Activated CD8-positive, alpha-beta memory T cell treated with anti-CD3 and anti-CD28 coated beads, Interleukin-2, amount 50 U/mL, for 24 hours (primary cell): ENCODE data around the gene NEO1.
A peak's percentile ranks its signal among the peaks of the same experiment; 100 is the strongest.

Source experiments
- DNase-seq: peaks from one replicate; pipeline ENCODE4 v3.0.0-alpha.2; 2020; ENCODE audit errors: extremely low read depth

NEO1 gene, protein sequence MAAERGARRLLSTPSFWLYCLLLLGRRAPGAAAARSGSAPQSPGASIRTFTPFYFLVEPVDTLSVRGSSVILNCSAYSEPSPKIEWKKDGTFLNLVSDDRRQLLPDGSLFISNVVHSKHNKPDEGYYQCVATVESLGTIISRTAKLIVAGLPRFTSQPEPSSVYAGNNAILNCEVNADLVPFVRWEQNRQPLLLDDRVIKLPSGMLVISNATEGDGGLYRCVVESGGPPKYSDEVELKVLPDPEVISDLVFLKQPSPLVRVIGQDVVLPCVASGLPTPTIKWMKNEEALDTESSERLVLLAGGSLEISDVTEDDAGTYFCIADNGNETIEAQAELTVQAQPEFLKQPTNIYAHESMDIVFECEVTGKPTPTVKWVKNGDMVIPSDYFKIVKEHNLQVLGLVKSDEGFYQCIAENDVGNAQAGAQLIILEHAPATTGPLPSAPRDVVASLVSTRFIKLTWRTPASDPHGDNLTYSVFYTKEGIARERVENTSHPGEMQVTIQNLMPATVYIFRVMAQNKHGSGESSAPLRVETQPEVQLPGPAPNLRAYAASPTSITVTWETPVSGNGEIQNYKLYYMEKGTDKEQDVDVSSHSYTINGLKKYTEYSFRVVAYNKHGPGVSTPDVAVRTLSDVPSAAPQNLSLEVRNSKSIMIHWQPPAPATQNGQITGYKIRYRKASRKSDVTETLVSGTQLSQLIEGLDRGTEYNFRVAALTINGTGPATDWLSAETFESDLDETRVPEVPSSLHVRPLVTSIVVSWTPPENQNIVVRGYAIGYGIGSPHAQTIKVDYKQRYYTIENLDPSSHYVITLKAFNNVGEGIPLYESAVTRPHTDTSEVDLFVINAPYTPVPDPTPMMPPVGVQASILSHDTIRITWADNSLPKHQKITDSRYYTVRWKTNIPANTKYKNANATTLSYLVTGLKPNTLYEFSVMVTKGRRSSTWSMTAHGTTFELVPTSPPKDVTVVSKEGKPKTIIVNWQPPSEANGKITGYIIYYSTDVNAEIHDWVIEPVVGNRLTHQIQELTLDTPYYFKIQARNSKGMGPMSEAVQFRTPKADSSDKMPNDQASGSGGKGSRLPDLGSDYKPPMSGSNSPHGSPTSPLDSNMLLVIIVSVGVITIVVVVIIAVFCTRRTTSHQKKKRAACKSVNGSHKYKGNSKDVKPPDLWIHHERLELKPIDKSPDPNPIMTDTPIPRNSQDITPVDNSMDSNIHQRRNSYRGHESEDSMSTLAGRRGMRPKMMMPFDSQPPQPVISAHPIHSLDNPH (N-terminal part only)

GRCh38 chr15:73051807-73052652 is at the start of gene NEO1:
TSS of gene NEO1 (plus strand) at chr15:73052463. CDS start at chr15:73052676, 213 bp downstream.
- DNase-seq, result peak; percentile 23

DNA sequence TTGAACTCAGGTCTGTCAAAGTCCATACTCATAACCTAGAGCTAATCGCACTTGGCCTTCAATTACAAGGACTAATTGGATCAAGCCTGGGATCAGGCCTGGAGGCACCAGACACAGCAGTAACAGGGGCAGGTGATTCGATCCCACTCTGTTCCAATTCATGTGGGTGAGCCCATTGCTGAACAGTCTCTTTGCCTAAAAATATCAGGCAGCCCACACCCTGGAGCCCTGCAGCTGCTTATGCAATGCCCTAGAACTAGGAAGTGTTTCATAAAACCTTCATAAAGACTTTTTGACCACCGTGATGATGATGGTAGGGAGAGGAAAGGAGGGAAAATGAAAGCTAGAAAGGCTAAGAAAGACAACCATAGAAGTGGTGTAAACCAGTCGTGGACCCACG is 47.8 kb upstream of the NEO1 start:
- no peak for DNase-seq

- DNase-seq, result no peak
These were observed 47.2 kb upstream of the NEO1 start for GRCh38 chr15:73005032-73005431.

- no peak for DNase-seq
These were observed 46.8 kb upstream of the NEO1 start for GRCh38 chr15:73005446-73005845.

- DNase-seq, result no peak
These were observed 45.7 kb upstream of the NEO1 start for GRCh38 chr15:73006523-73006922.

DNA sequence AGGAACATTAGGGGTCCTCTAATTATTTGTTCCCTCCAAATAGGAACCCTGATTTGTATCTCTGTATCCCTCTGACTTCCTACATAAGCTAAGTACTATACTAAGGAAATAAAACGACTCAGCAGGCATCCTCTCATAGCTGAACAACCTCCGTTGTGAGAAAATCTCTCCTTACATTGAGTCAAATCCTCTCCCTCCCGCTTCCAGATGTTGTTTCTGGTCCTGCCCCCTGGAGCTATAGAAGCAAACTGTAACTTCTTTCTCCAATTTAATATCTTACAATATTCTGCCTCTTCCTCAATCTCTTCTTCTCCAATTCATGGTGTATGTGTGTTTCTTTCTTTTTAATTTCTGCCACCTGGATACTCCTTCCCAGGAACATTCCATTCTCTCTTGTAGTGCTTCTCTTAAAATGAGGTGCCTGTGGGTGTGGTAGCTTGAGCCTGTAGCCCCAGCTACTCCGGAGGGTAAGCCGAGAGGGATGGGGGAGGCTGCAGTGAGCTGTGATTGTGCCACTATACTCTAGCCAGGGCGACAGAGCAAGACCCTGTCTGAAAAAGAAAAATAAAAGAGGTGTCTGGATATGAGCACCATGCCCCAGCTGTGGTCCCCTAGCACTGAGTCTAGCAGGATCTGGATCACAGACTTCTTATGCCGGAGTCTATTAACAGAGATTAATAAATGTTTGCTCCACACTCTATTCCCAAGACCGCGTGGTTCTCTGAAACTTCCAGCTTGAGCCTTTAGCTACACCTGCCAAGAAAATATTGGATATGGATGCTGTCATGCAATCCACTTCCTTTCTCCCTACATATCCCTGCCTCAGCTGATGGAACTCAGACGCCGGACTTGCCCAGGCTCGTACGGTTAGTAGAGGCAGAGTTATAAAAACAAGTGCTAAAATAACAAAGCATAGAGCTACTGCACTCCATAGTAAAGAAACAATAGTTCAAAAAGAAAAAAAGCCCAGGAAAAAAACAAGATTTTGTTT is 42.9 kb upstream of the NEO1 start:
- no peak for DNase-seq

DNA sequence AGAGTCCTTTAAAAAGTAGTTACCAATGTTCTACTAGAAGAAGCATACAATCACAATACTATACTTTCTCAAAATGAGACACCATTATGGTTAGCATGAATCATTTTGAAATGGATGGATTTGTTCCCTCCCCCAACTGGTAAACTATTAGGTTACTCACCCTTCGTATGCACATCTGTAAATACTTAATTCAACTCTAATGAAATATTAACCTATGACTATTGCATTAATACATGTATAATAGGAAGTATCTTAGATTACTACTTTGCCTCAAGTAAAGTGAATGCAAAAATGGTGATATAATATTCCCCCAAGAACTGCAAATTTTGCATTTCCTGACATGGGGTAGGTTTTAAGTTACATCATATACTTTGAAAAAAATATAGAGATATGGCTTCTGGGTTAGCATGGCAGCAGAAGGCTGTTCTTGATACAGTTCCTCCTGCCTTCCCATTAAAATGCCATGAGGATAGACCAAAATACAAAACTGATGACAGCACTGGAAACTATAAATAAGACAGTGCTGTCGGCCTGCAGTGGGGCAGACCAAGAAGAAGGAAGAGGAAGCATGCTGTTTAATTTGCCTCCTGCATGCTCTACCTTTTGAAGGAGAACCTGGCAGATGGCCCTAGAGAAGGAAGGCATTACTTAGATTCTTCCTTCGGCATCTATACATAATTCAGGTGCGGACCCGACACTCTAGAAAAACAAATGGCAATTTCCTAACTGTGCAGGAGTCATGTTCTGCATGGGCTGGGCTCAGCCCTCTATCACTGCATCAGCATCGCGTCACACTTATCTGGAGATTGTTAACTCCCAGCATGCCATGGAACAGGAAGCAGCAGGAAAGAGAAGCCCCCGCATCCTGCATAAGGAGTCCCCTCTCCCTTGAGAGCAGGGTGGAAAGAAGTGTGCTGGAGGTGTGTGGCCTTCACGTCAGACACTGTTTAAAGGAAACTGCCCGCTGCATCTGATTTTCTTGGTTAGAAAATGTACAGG is 41.8 kb upstream of the NEO1 start:
- DNase-seq, result no peak

GRCh38 chr15:73014904-73015303 is 37.4 kb upstream of the NEO1 start:
- no peak for DNase-seq

DNA sequence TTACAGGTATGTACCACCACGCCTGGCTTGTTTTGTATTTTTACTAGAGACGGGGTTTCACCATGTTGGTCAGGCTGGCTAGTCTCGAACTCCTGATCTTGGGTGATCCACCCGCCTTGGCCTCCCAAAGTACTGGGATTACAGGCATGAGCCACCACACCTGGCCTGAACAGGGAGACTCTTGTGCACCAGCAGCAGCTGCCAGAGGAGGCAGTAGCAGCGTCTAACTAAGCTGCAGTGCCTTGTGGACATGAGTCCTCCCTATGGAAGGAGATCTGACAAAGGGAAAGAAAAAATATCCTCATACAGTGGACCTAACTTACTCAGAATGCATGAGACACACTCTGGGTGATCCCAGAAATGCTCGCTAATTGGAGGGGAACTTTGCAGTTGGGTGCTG is 36.8 kb upstream of the NEO1 start:
- DNase-seq, result no peak

DNA sequence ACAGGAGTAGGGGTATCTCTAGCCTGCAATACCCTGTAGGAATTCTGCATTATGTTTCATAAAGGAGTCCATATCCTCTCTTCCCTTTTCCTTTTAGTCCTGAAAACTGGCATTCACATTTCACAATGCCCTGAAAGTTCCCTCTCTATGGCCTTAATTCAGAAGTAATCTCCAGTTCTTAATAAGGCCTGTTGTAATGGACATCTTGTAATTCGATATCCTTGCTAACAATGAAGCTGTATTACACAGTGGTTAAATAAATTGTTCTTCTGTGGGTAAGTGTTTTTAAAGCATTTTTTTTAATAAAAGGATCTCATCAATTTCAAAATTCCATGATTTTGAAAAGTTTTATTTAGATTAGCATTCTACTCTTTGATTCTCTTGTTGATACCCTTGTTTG is 34.3 kb upstream of the NEO1 start:
- no peak for DNase-seq

GRCh38 chr15:73019154-73019553 is 33.1 kb upstream of the NEO1 start:
- DNase-seq, result no peak

DNA sequence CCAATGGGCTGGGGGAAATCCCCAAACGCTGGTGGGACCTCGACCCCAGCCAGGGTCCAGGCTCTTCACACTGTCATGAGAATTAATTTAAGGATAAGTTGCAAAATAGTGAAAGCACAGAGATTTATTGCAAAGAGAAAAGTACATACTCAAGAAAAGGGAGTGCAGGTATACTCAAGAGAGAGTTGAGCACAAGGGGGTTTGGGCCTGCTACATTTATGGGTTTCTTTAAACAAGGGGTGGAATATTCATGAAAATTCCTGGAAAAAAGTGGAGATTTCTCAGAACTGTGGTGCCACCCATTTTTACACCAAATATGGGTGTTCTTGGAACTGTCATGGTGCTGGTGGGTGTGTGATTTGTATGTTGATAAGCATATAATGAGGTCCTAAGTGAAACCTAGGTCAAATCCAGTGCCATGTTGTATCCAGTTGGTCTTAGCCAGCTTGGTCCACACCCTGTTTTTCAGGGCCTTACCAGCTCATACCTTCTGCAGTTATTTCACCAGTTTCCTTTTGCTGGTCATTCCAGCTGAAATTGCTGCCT is 32.6 kb upstream of the NEO1 start:
- no peak for DNase-seq

DNA sequence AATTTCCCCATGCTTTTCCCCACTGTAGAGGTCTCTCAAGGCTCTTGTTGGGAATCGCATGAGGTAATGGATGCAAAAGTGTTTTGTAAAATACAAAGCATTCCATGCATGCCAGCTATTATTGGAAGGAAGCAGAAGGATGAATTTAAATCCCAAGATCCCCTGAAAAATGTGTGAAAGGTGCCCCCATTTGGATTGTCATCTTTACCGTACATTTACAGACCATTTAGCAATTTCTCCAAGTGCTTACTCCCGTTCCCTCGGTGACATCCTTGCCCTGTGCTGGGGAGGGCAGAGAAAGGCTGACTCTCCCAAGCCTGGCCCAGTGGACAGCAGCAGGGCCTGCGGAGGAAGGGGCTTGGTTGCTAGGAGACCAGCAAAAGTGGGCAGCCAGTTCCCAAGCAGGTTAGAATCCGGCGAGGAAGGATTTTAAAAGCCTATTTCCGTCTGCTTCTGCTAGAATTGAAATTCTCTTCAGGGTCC is 31.1 kb upstream of the NEO1 start:
- no peak for DNase-seq

- DNase-seq, result no peak
These were observed 30.1 kb upstream of the NEO1 start for GRCh38 chr15:73022161-73022560.

DNA sequence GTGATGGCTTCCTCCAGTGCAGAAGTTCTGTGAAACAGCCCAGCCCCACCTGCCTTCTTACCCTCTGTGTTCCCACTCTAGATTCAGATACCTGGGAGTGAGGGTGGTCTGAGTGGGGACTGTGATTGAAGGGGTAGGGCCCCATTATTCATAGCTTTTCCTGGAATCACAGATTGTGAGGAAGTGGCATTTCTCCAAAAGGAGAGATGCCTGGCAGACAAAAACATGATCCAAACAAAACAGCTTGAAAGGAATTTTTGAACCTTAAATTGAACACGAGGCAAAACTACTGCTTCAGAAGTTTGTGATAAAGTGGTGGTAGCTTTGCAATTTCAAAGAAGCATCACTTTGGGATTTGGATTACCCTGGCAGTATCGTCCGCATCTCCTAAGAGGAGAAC is 29.2 kb upstream of the NEO1 start:
- no peak for DNase-seq

- DNase-seq, result no peak
These were observed 28.1 kb upstream of the NEO1 start for GRCh38 chr15:73024168-73024567.

DNA sequence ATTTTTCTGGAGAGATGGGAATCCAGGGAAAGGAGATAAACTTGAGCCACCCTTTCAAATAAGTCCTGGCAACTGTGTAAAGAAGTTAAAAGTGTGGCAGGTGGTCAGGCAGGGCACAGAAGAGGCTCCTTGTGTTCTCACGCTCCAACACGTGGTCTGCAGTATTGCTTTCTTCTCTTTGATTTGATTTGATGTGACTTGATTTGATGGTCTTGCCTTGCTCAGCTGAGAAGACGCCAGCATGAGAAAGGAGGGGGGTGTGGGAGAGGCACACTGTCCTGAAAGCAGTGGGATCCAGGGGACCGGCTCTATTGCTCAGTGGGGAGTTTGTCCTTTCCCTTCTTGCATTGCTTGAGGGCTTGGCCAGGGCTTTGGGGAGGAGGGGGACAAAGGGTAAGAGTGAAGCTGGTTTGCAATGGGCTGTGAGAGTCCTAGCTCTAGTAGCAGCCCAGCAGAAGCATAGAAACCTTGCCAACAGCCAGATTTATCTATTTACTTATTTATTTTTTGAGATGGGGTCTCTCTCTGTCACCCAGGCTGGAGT is 25.7 kb upstream of the NEO1 start:
- no peak for DNase-seq

GRCh38 chr15:73028031-73028430 is 24.2 kb upstream of the NEO1 start:
- no peak for DNase-seq
